SK-N-MC (cell line): ENCODE measurements around the gene CSNK1D.

Experiments
- EZH2 ChIP-seq: fragments of 200-600 bp; sonication (generic); IDR thresholded peaks from one replicate; pipeline ENCODE4 v1.6.1; 2017; ENCODE audit warnings: antibody characterized with exemption
- FOXP2 ChIP-seq: optimal IDR thresholded peaks from 2 replicates; pipeline ENCODE3; 2011; ENCODE audit warnings: mild to moderate bottlenecking, moderate library complexity; ENCODE audit not compliant: insufficient read depth; ENCODE audit errors: extremely low read length, control extremely low read depth
- POLR2AphosphoS5 ChIP-seq: IDR thresholded peaks from 2 replicates; pipeline ENCODE4 v1.6.1; 2012; ENCODE audit warnings: mild to moderate bottlenecking, low read depth, low read length, borderline replicate concordance

DNA sequence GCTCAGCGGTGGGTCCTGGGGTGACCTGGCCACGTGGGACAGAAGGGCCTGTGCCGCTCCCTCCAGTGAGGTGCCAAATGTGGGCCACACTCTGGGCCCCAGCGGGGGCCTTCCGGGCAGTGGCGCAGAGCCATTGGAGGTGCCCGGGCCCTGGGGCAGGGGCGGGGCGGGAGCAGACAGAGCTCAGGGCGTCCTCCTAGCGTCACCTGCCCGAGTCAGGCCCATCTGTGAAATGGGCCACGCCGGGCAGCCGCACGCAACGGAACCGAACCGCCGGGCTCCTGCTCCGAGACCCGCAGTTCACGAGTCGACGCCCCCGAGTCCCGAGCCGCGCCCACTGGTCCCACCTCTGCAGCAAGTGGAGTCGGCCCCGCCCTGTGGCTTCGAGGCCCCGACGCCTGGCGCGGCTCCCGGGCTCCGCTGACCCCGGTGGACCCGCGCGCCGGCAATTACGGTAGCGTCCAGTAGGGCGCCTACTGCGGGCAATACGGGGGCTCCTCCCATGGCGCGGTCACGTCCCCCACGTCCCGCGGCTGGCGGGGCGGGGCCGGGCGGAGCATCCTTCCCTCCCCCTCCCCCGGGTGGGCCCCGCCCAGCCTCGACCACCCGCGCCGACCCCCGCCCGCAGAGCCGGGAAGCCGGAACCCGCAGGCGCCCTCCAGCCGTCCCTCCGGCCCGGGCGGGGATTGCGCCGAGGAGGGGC is 42.7 kb downstream of the CSNK1D start:
- no peak for TF ChIP-seq POLR2AphosphoS5
- no peak for TF ChIP-seq EZH2
- no peak for TF ChIP-seq FOXP2
